Fibroblast of lung (primary cell): ENCODE measurements around the gene SLC6A13. TPM values are rescaled to one million over a fixed set of nuclear protein-coding genes. Genes with fewer than 3 reads are reported as not detected.
A peak's percentile ranks its signal among the peaks of the same experiment; 100 is the strongest.

Experiments used
- DNase-seq, 2 donors: peaks; one replicate each; pipeline versions ENCODE4 v3.0.0 to v3.0.0-alpha.2; 2010; ENCODE audit warnings: low read depth in 2 of 2
- H2AFZ ChIP-seq: 2 replicates; pipeline ENCODE4 v1.5.1; 2012; ENCODE audit warnings: low read length, control low read depth, inconsistent platforms
- H3K27ac ChIP-seq: 2 replicates; pipeline ENCODE4 v1.5.1; 2011; ENCODE audit warnings: low read length, control low read depth; ENCODE audit not compliant: insufficient read depth
- H3K27me3 ChIP-seq: 2 replicates; pipeline ENCODE4 v1.5.1; 2011; ENCODE audit warnings: mild to moderate bottlenecking, low read length; ENCODE audit not compliant: control insufficient read depth, insufficient read depth
- H3K36me3 ChIP-seq: 2 replicates; pipeline ENCODE4 v1.5.1; 2011; ENCODE audit warnings: low read length; ENCODE audit not compliant: control insufficient read depth, insufficient read depth
- H3K4me1 ChIP-seq: 2 replicates; pipeline ENCODE4 v1.5.1; 2011; ENCODE audit warnings: low read length; ENCODE audit not compliant: control insufficient read depth, insufficient read depth; ENCODE audit errors: extremely low read depth
- H3K4me2 ChIP-seq: 2 replicates; pipeline ENCODE4 v1.5.1; 2011; ENCODE audit warnings: low read length, control low read depth; ENCODE audit not compliant: insufficient read depth; ENCODE audit errors: extremely low read depth
- H3K4me3 ChIP-seq, 4 experiments: fragments of 200-600 bp in 1 of 4; sonication (generic) in 1 of 4; replicated peaks in 1 of 4; 2 replicates each; pipeline ENCODE4 v1.5.1; 2011 to 2016; ENCODE audit warnings: low read length in 4 of 4, low read depth in 3 of 4, mild to moderate bottlenecking in 3 of 4, control low read depth in 2 of 4, inconsistent platforms in 1 of 4, mixed read lengths in 1 of 4; ENCODE audit not compliant: insufficient read depth in 1 of 4; ENCODE audit errors: control extremely low read depth in 1 of 4
- H3K79me2 ChIP-seq: 2 replicates; pipeline ENCODE4 v1.5.1; 2012; ENCODE audit warnings: mild to moderate bottlenecking, low read length, inconsistent platforms; ENCODE audit not compliant: control insufficient read depth, insufficient read depth
- H3K9ac ChIP-seq: 2 replicates; pipeline ENCODE4 v1.5.1; 2011; ENCODE audit warnings: mild to moderate bottlenecking, low read length, control low read depth; ENCODE audit not compliant: insufficient read depth
- H3K9me3 ChIP-seq: 2 replicates; pipeline ENCODE4 v1.5.1; 2012; ENCODE audit warnings: low read depth, low read length; ENCODE audit not compliant: control insufficient read depth, insufficient read depth
- H4K20me1 ChIP-seq: 2 replicates; pipeline ENCODE4 v1.5.1; 2011; ENCODE audit warnings: low read length; ENCODE audit not compliant: control insufficient read depth, insufficient read depth; ENCODE audit errors: extremely low read depth
- CTCF ChIP-seq, 2 donors: IDR thresholded peaks in 1 of 2; conservative IDR thresholded peaks in 1 of 2; 1 replicate in 1 of 2; 2 replicates in 1 of 2; pipeline ENCODE4 v1.5.1; 2011 to 2012; ENCODE audit warnings: low read length in 2 of 2, control low read depth in 1 of 2, inconsistent platforms in 1 of 2, low read depth in 1 of 2, mild to moderate bottlenecking in 1 of 2
- EZH2 ChIP-seq: IDR thresholded peaks from 2 replicates; pipeline ENCODE4 v1.5.1; 2012; ENCODE audit warnings: low read length, control low read depth, mild to moderate bottlenecking; ENCODE audit errors: missing control alignments
- polyA minus RNA-seq: library from RNA; depleted of rRNA, polyadenylated mRNA; stranded (reverse); fragments of >200 nt; gene quantifications from 2 replicates; pipeline ENCODE4 v1.2.3, GENCODE V29; 2011; ENCODE audit warnings: low replicate concordance
- polyA plus RNA-seq, 2 donors: library from polyadenylated mRNA; depleted of rRNA in 1 of 2; stranded (reverse) in 1 of 2; unstranded in 1 of 2; fragments of >200 nt; gene quantifications; 2 replicates each; pipeline ENCODE4 v1.2.1, GENCODE V29; 2011 to 2012; ENCODE audit warnings: missing spikeins in 1 of 2
- total RNA-seq: library from RNA; depleted of rRNA; stranded (reverse); fragments of >200 nt; gene quantifications from 2 replicates; pipeline ENCODE4 v1.2.1, GENCODE V29; 2014

Gene SLC6A13
- total RNA-seq (not detected in 2 replicates), polyA plus RNA-seq (not detected in 2 replicates), polyA minus RNA-seq (not detected in 2 replicates)
- polyA plus RNA-seq (2012): not detected in 2 replicates

GRCh38 chr12:262817-263216 lies at the start of gene SLC6A13:
TSS of gene SLC6A13 (minus strand) at chr12:262836. CDS start at chr12:260052, 2,784 bp downstream.
- H3K36me3 ChIP-seq: no peaks in the 10 kb centered on the region
- no peaks in the 10 kb centered on the region for H3K9me3 ChIP-seq
- peaks cover 9% of the 10 kb centered on the region for H3K27me3 ChIP-seq
- DNase-seq: peak in 1 of 2 donors; percentile 58
- TF ChIP-seq CTCF (conservative IDR thresholded peaks at IDR 0.05 in 1 of 2, IDR thresholded peaks at IDR 0.05 in 1 of 2; ENCODE audit: low read depth in 1 of 2, low read length in 2 of 2): no peak
- TF ChIP-seq EZH2: no peak
- no peak within 1 kb of the TSS for H3K9ac ChIP-seq
- H3K4me2 ChIP-seq: no peak within 1 kb of the TSS
- H3K27ac ChIP-seq: no peak within 1 kb of the TSS
- no peaks in the 10 kb centered on the region for H4K20me1 ChIP-seq
- H3K4me3 ChIP-seq: no peak within 1 kb of the TSS
- H3K4me1 ChIP-seq: no peaks in the 10 kb centered on the region
- no peaks in the 10 kb centered on the region for H3K79me2 ChIP-seq
- no peak within 1 kb of the TSS for H2AFZ ChIP-seq

- no peak for DNase-seq
- Histone ChIP-seq H3K79me2 (no peaks in the 10 kb centered on the region), H3K27ac (no peak overlapping the region), H3K4me2 (no peak overlapping the region), H3K9me3 (no peaks in the 10 kb centered on the region), H3K27me3 (no peaks in the 10 kb centered on the region), H2AFZ (no peak overlapping the region), H4K20me1 (no peaks in the 10 kb centered on the region), H3K9ac (no peak overlapping the region), H3K36me3 (peaks cover 22% of the 10 kb centered on the region), H3K4me1 (no peaks in the 10 kb centered on the region), H3K4me3 (no peak overlapping the region)
- TF ChIP-seq EZH2: no peak
- no peak for TF ChIP-seq CTCF (conservative IDR thresholded peaks at IDR 0.05 in 1 of 2, IDR thresholded peaks at IDR 0.05 in 1 of 2; ENCODE audit: low read depth in 1 of 2, low read length in 2 of 2)
These were observed 45.9 kb upstream of the SLC6A13 start for GRCh38 chr12:308511-308910.

GRCh38 chr12:307406-307805 lies 44.8 kb upstream of the SLC6A13 start:
- H3K4me2 ChIP-seq: no peak overlapping the region
- H4K20me1 ChIP-seq: no peaks in the 10 kb centered on the region
- H3K4me3 ChIP-seq: no peak overlapping the region
- H3K27me3 ChIP-seq: no peaks in the 10 kb centered on the region
- H3K9me3 ChIP-seq: no peaks in the 10 kb centered on the region
- H3K36me3 ChIP-seq: peaks cover 20% of the 10 kb centered on the region
- H3K9ac ChIP-seq: no peak overlapping the region
- no peak overlapping the region for H3K27ac ChIP-seq
- no peak for TF ChIP-seq CTCF (conservative IDR thresholded peaks at IDR 0.05 in 1 of 2, IDR thresholded peaks at IDR 0.05 in 1 of 2; ENCODE audit: low read depth in 1 of 2, low read length in 2 of 2)
- TF ChIP-seq EZH2: no peak
- H3K79me2 ChIP-seq: no peaks in the 10 kb centered on the region
- H2AFZ ChIP-seq: no peak overlapping the region
- no peaks in the 10 kb centered on the region for H3K4me1 ChIP-seq
- no peak for DNase-seq
